ENCODE data around the gene PATE1. TPM values are rescaled to one million over a fixed set of nuclear protein-coding genes. Genes with fewer than 3 reads are reported as not detected.

The PATE1 gene, protein sequence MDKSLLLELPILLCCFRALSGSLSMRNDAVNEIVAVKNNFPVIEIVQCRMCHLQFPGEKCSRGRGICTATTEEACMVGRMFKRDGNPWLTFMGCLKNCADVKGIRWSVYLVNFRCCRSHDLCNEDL
- not detected in 5 replicates for total RNA-seq (2022; extraction: Qiagen RNA extraction; ENCODE audit: low read depth)

DNA sequence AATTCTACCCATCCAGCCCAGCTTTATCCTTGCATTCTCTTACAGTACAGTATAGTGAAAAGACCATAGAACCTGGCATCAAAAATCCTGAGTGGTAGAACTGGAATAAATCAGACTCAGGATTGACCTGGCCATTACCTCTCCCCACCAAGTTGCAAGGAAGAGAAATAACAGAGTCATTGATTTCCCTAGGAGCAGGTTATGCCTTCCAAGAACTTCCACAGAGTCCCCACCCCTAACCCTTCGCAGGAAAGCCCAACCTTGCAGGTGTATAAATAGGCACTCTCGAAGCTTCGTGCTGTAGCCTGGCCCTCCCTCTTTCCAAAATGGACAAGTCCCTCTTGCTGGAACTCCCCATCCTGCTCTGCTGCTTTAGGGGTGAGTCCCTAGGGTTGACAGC lies at the start of gene PATE1:
Gene PATE1, plus strand, starts transcription at position 301 of the 400 bp plus-strand sequence. Its CDS starts 26 bp downstream, at position 327.

DNA sequence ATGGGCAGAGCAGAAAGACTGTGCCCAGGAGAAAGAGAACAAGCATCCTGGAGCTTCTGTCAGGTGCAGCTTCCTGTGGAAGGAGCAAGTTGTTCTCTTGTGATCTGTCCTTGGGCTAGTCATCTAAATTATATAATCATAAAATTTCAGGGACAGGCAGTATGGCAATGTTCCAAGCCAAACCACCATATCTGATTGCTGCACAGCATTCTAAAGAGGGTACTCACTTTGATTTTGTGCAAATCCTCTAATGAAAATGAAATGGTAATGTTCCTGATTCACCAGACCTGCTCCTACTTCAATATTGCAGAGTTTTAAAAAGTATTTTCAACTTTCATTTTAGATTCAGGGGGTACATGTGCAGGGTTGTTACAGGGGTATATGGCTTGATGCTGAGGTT lies 32.6 kb downstream of the PATE1 start, which contains the start of gene PATE2:
Gene PATE2, minus strand, starts transcription at position 101 of the 400 bp plus-strand sequence. Its CDS starts 55 bp downstream, at position 46.

DNA sequence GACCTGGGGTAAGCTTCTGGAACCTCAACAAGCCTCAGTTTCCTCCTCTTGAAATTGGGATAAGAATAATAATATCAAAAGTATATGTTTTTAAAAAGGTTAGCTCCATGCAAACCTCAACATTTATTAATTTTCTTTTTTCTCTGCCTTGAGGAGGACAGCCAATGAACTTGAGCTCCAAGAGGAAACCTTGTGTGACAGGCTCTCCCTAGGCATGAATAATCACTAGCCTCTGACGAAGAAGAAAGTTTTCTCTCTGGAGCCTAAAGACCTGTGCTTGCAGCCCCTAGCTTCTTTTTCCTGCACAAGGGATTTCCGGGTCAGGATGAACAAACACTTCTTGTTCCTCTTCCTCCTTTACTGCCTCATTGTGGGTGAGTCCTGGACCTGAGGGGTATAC lies 41.7 kb downstream of the PATE1 start, which contains the start of gene PATE3:
Gene PATE3, plus strand, starts transcription at position 301 of the 400 bp plus-strand sequence. Its CDS starts 25 bp downstream, at position 326.

Other genes with a start within 250 kb of the PATE1 start
- 93.7 to 111 TPM (median 108 TPM) in 5 replicates for gene EI24, start 176.8 kb upstream of the PATE1 start, total RNA-seq (2022; extraction: Qiagen RNA extraction; ENCODE audit: low read depth)
- gene STT3A, start 153.4 kb upstream of the PATE1 start, total RNA-seq (2022; extraction: Qiagen RNA extraction; ENCODE audit: low read depth), result 94.3 to 115 TPM (median 111 TPM) in 5 replicates
- gene CHEK1, start 121.1 kb upstream of the PATE1 start, total RNA-seq (2022; extraction: Qiagen RNA extraction; ENCODE audit: low read depth), result 31.8 to 36.3 TPM (median 34.7 TPM) in 5 replicates
- gene ACRV1, start 65.4 kb upstream of the PATE1 start, total RNA-seq (2022; extraction: Qiagen RNA extraction; ENCODE audit: low read depth), result not detected in 5 replicates
- not detected in 5 replicates for gene PATE2, start 32.5 kb downstream of the PATE1 start, total RNA-seq (2022; extraction: Qiagen RNA extraction; ENCODE audit: low read depth)
- gene PATE3, start 41.8 kb downstream of the PATE1 start, total RNA-seq (2022; extraction: Qiagen RNA extraction; ENCODE audit: low read depth), result not detected in 5 replicates
- gene PATE4, start 87.0 kb downstream of the PATE1 start, total RNA-seq (2022; extraction: Qiagen RNA extraction; ENCODE audit: low read depth), result not detected in 5 replicates
- gene HYLS1, start 141.4 kb downstream of the PATE1 start, total RNA-seq (2022; extraction: Qiagen RNA extraction; ENCODE audit: low read depth), result 14.7 to 17.8 TPM (median 17.5 TPM) in 5 replicates
- gene PUS3, start 156.9 kb downstream of the PATE1 start, total RNA-seq (2022; extraction: Qiagen RNA extraction; ENCODE audit: low read depth), result 6.9 to 9.7 TPM (median 7.9 TPM) in 5 replicates
- 0.04 to 0.32 TPM (median 0.06 TPM) in 3 of 5 replicates, not detected in the others for gene DDX25, start 158.2 kb downstream of the PATE1 start, total RNA-seq (2022; extraction: Qiagen RNA extraction; ENCODE audit: low read depth)
- gene VSIG10L2, start 199.8 kb downstream of the PATE1 start, total RNA-seq (2022; extraction: Qiagen RNA extraction; ENCODE audit: low read depth), result 0.01 TPM in 1 of 5 replicates, not detected in the others

Data from A549 treated with DMSO at 1 μM for 4 hours (cell line).